CD14-positive monocyte (primary cell): Measurements from ENCODE around the gene FAM13A. TPM values are rescaled to one million over a fixed set of nuclear protein-coding genes. Genes with fewer than 3 reads are reported as not detected.

Source experiments
- DNase-seq, 3 donors: peaks; one replicate each; pipeline ENCODE4 v3.0.0-alpha.2; 2011 to 2022
- H2AFZ ChIP-seq: 2 replicates; pipeline ENCODE4 v1.6.0; 2012; ENCODE audit warnings: mild to moderate bottlenecking, low read depth, low read length, inconsistent platforms; ENCODE audit not compliant: insufficient read depth, poor library complexity, severe bottlenecking
- H3K27ac ChIP-seq, 2 donors: 1 replicate in 1 of 2; 2 replicates in 1 of 2; pipeline ENCODE4 v1.5.1; 2012 to 2013; ENCODE audit warnings: low read length in 2 of 2, control low read depth in 1 of 2, inconsistent platforms in 1 of 2, low read depth in 1 of 2, mild to moderate bottlenecking in 1 of 2
- H3K27me3 ChIP-seq, 2 donors: one replicate each; pipeline versions ENCODE4 v1.6.0 to v1.6.1; 2011 to 2013; ENCODE audit warnings: low read length in 2 of 2; ENCODE audit not compliant: control insufficient read depth in 2 of 2, insufficient read depth in 2 of 2
- H3K36me3 ChIP-seq, 2 donors: replicated peaks in 1 of 2; 1 replicate in 1 of 2; 2 replicates in 1 of 2; pipeline versions ENCODE4 v1.5.1 to v1.6.1; 2012 to 2013; ENCODE audit warnings: low read length in 2 of 2, control low read depth in 1 of 2, inconsistent platforms in 1 of 2, mild to moderate bottlenecking in 1 of 2; ENCODE audit not compliant: insufficient read depth in 2 of 2, control insufficient read depth in 1 of 2
- H3K4me1 ChIP-seq, 2 donors: 1 replicate in 1 of 2; 2 replicates in 1 of 2; pipeline versions ENCODE4 v1.5.1 to v1.6.1; 2012 to 2013; ENCODE audit warnings: low read length in 2 of 2, control low read depth in 1 of 2, inconsistent platforms in 1 of 2, mild to moderate bottlenecking in 1 of 2, moderate library complexity in 1 of 2; ENCODE audit not compliant: insufficient read depth in 2 of 2, control insufficient read depth in 1 of 2
- H3K4me2 ChIP-seq: replicated peaks from 2 replicates; pipeline ENCODE3; 2012; ENCODE audit warnings: low read length, moderate library complexity, mild to moderate bottlenecking; ENCODE audit not compliant: poor library complexity, severe bottlenecking; ENCODE audit errors: extremely low read depth
- H3K4me3 ChIP-seq, 3 experiments: fragments of 200-600 bp in 1 of 3; sonication (generic) in 1 of 3; replicated peaks in 1 of 3; 1 replicate in 2 of 3; 2 replicates in 1 of 3; pipeline ENCODE4 v1.5.1; 2011 to 2013; ENCODE audit warnings: low read length in 3 of 3, mild to moderate bottlenecking in 3 of 3, control low read depth in 2 of 3, low read depth in 2 of 3, inconsistent platforms in 1 of 3, moderate library complexity in 1 of 3
- H3K79me2 ChIP-seq: 2 replicates; pipeline ENCODE4 v1.6.0; 2012; ENCODE audit warnings: mild to moderate bottlenecking, control low read depth, inconsistent platforms, low read length, moderate library complexity; ENCODE audit not compliant: insufficient read depth
- H3K9ac ChIP-seq: 2 replicates; pipeline ENCODE4 v1.6.0; 2017; ENCODE audit warnings: low read length, mild to moderate bottlenecking; ENCODE audit not compliant: insufficient read depth, poor library complexity, severe bottlenecking
- H3K9me3 ChIP-seq, 2 donors: replicated peaks in 1 of 2; 1 replicate in 1 of 2; 2 replicates in 1 of 2; pipeline versions ENCODE4 v1.5.1 to v1.6.1; 2012 to 2013; ENCODE audit warnings: low read length in 2 of 2, control low read depth in 1 of 2; ENCODE audit not compliant: control insufficient read depth in 1 of 2, insufficient read depth in 1 of 2
- H4K20me1 ChIP-seq: 2 replicates; pipeline ENCODE4 v1.6.0; 2012; ENCODE audit warnings: mild to moderate bottlenecking, low read length, control low read depth, moderate library complexity; ENCODE audit not compliant: insufficient read depth
- H3K27ac Mint-ChIP-seq, 7 donors: one replicate each; pipeline ENCODE4 v1.8.0; 2020; ENCODE audit warnings: mild to moderate bottlenecking in 7 of 7, mixed read lengths in 7 of 7, moderate library complexity in 6 of 7, inconsistent platforms in 2 of 7
- H3K27me3 Mint-ChIP-seq, 3 donors: one replicate each; pipeline ENCODE4 v1.8.0; 2021 to 2022; ENCODE audit warnings: low read depth in 3 of 3, mild to moderate bottlenecking in 3 of 3, mixed read lengths in 3 of 3, moderate library complexity in 3 of 3, inconsistent platforms in 1 of 3
- H3K36me3 Mint-ChIP-seq, 2 donors: one replicate each; pipeline ENCODE4 v1.8.0; 2020; ENCODE audit warnings: mixed read lengths in 2 of 2, inconsistent platforms in 1 of 2, mild to moderate bottlenecking in 1 of 2
- H3K4me1 Mint-ChIP-seq: one replicate; pipeline ENCODE4 v1.8.0; 2020; ENCODE audit warnings: mild to moderate bottlenecking, mixed read lengths
- H3K4me3 Mint-ChIP-seq, 2 donors: one replicate each; pipeline ENCODE4 v1.8.0; 2020; ENCODE audit warnings: mild to moderate bottlenecking in 2 of 2, mixed read lengths in 2 of 2, moderate library complexity in 1 of 2
- H3K9me3 Mint-ChIP-seq, 7 donors: one replicate each; pipeline ENCODE4 v1.8.0; 2020 to 2022; ENCODE audit warnings: mixed read lengths in 7 of 7, mild to moderate bottlenecking in 6 of 7, moderate library complexity in 6 of 7, inconsistent platforms in 2 of 7
- WGBS: methylation state at CpG from one replicate; pipeline ENCODE4 v1.1.5; 2013; ENCODE audit warnings: missing lambda C conversion rate; ENCODE audit not compliant: insufficient coverage; 5-methylcytosine and 5-hydroxymethylcytosine counted together
- intact Hi-C, 2 donors: fragments of 100-400 bp; cut with micrococcal nuclease; formaldehyde crosslinking; loops; one replicate each; pipeline versions ENCODE4 v1.15.0 to v1.15.1; 2023
- polyA plus RNA-seq, 3 donors: library from polyadenylated mRNA; depleted of rRNA in 1 of 3; unstranded in 2 of 3; stranded (reverse) in 1 of 3; fragments of 300-500 nt in 2 of 3; fragments of >200 nt in 1 of 3; fragmentation: Illumina TruSeq in 2 of 3; gene quantifications; 1 replicate in 2 of 3; 2 replicates in 1 of 3; pipeline ENCODE4 v1.2.3, GENCODE V29; 2012 to 2021
- TF ChIP-seq, protein P1 (sequence below): fragments of 200-600 bp; IDR thresholded peaks from one replicate; pipeline ENCODE4 v1.8.0; 2022; ENCODE audit warnings: antibody characterized with exemption, mild to moderate bottlenecking

FAM13A gene
- polyA plus RNA-seq, 3 donors = 5.3 to 20.0 (median 6.5) TPM

DNA sequence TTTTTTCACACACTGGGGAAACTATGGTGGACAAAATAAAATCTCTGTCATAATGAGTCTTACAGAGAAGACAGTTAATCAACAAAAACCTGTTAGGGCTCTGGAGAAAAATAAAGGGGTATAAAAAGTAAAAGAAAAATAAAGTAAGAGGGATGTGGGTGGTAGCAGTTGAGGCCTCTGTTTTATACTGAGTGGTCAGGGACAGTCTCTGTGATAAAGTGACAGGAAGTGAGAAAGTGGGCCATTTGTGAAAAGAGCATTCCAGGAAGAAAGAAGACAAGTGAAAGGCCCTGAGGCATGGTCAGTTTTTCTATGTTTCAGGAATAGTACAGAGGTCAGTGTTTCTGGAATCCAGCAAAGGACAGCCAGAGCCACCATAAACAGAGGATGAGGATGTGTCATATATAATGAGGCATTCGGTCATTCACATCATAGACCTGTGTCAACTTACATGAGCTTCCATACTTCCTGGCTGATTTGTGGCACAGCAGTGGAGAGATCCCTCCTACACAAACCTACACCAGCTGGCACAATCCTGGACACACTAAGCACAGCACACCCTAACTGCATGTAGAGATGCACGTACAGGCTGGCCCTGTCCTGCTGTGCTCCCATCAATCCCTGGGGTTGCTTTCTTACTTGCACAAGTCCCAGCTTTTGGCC, 295.0 kb downstream of the FAM13A start:
- H3K4me3 Mint-ChIP-seq = no peak overlapping the region
- Histone ChIP-seq H3K9me3 (no peaks in the 10 kb centered on the region), H3K4me1 (no peaks in the 10 kb centered on the region), H3K79me2 (no peaks in the 10 kb centered on the region), H3K27me3 (no peaks in the 10 kb centered on the region), H2AFZ (no peak overlapping the region), H4K20me1 (peaks cover 4% of the 10 kb centered on the region), H3K27ac (no peak overlapping the region), H3K9ac (no peak overlapping the region), H3K36me3 (peaks cover 61 to 94% of the 10 kb centered on the region in 2 donors), H3K4me2 (no peak overlapping the region), H3K4me3 (no peak overlapping the region)
- intact Hi-C loops = no loop called here
- TF ChIP-seq, protein P1, sequence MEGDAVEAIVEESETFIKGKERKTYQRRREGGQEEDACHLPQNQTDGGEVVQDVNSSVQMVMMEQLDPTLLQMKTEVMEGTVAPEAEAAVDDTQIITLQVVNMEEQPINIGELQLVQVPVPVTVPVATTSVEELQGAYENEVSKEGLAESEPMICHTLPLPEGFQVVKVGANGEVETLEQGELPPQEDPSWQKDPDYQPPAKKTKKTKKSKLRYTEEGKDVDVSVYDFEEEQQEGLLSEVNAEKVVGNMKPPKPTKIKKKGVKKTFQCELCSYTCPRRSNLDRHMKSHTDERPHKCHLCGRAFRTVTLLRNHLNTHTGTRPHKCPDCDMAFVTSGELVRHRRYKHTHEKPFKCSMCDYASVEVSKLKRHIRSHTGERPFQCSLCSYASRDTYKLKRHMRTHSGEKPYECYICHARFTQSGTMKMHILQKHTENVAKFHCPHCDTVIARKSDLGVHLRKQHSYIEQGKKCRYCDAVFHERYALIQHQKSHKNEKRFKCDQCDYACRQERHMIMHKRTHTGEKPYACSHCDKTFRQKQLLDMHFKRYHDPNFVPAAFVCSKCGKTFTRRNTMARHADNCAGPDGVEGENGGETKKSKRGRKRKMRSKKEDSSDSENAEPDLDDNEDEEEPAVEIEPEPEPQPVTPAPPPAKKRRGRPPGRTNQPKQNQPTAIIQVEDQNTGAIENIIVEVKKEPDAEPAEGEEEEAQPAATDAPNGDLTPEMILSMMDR = no peak
- no peaks in the 10 kb centered on the region for H3K4me1 Mint-ChIP-seq
- H3K27ac Mint-ChIP-seq = peak overlapping the region in 3 of 7 donors; percentile 3 to 37 (median 6)
- peaks cover 0 to 2% (median 0%) of the 10 kb centered on the region in 7 donors for H3K9me3 Mint-ChIP-seq
- no peaks in the 10 kb centered on the region for H3K27me3 Mint-ChIP-seq
- H3K36me3 Mint-ChIP-seq = peaks cover 76 to 77% of the 10 kb centered on the region in 2 donors
- no CpG with 5 or more reads among the region's 2 CpGs for WGBS
- no peak for DNase-seq

GRCh38 chr4:88761342-88761741, 295.6 kb downstream of the FAM13A start:
- Mint-ChIP-seq H3K27me3 (no peaks in the 10 kb centered on the region), H3K4me1 (no peaks in the 10 kb centered on the region), H3K9me3 (peaks cover 0 to 2% (median 0%) of the 10 kb centered on the region in 7 donors), H3K36me3 (peaks cover 72 to 74% of the 10 kb centered on the region in 2 donors), H3K27ac (peak overlapping the region in 2 of 7 donors; percentile 15 to 85), H3K4me3 (no peak overlapping the region)
- intact Hi-C loops = no loop called here
- Histone ChIP-seq H3K9me3 (no peaks in the 10 kb centered on the region), H3K4me3 (no peak overlapping the region), H3K27me3 (no peaks in the 10 kb centered on the region), H3K4me2 (no peak overlapping the region), H4K20me1 (peaks cover 4% of the 10 kb centered on the region), H3K36me3 (peaks cover 56 to 94% of the 10 kb centered on the region in 2 donors), H2AFZ (no peak overlapping the region), H3K9ac (no peak overlapping the region), H3K27ac (no peak overlapping the region), H3K4me1 (no peaks in the 10 kb centered on the region), H3K79me2 (no peaks in the 10 kb centered on the region)
- WGBS = 92% methylated on average over 2 of the region's 3 CpGs
- no peak for DNase-seq
- TF ChIP-seq, protein P1 = no peak
